Stimulated activated CD8-positive, alpha-beta memory T cell treated with anti-CD3 and anti-CD28 coated beads, Interleukin-15, amount 100 ng/mL, for 1 hour (primary cell): ENCODE data around the gene CDH13.

Experiments
- DNase-seq: peaks from one replicate; pipeline ENCODE4 v3.0.0-alpha.2; 2020; ENCODE audit warnings: low read depth

Gene CDH13

DNA sequence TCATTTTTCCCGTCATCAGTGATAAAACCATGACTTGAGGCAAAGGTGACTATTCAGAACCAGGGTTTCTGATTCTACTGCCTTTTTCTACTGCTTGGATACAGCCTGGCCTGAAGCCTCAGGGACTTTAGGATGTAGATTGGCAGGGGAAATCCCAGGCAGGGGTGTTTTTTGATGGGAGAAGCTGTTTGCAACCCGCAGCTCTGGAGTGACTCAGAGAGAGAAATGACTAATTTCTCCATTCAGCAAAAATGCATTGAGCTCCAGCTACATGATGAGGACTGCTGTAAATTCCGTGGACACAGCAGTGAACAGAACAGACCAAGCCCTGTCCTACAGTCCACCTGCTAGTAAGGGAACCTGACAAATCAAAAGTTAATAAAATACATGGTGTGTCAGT lies 560.6 kb downstream of the CDH13 start:
- DNase-seq = no peak

DNA sequence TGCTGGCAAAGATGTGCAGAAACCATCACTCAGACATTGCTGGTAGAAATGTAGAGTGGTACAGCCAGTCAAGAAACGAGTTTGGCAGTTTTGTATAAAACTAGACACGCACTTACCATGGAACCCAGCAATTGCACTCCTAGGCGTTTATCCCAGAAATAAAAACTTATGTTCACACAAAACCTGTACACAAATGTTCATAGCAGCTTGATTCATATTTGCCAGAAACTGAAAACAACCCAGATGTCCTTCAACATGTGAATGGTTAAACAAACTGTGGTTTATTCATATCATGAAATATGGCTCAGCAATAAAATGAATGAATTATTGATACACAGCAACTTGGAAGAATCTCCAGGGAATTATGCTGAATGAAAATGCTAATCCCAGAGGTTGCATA lies 570.0 kb downstream of the CDH13 start:
- DNase-seq = no peak

DNA sequence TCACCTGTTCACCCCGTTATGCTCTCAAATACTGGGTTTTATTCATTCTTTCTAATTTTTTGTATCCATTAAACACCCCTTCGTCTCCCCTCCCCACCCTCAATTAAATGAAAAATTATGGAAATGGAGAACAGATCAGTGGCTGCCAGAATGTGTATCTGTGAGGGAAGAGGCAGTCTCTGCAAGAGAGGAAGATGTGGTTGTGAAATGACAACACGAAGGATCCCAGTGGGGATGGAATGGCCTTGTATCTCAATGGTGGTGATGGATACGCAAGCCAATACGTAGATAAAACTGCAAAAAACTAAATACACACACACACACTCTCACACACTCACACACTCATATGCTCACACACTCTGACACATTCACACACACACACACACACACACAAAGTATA lies 570.7 kb downstream of the CDH13 start:
- DNase-seq = no peak

DNA sequence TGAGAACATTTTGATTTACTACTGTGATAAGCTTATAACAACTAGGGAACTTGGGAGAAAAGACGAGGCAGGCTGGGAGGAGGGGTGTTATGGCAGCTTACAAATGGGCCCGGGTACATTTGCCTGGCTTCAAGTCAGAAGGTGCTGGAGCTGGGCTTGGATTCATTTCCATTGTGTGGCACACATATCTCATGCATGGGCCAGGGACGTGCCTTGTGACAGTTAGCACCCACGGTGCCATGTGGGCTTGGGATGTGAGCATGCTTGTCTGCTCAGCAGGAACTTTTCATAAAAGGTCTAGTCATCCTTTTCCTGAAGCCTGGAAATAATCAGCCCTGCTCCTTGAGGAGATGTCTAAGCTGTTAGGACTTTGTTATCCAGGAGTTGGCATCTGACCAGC lies 572.2 kb downstream of the CDH13 start:
- no peak for DNase-seq

DNA sequence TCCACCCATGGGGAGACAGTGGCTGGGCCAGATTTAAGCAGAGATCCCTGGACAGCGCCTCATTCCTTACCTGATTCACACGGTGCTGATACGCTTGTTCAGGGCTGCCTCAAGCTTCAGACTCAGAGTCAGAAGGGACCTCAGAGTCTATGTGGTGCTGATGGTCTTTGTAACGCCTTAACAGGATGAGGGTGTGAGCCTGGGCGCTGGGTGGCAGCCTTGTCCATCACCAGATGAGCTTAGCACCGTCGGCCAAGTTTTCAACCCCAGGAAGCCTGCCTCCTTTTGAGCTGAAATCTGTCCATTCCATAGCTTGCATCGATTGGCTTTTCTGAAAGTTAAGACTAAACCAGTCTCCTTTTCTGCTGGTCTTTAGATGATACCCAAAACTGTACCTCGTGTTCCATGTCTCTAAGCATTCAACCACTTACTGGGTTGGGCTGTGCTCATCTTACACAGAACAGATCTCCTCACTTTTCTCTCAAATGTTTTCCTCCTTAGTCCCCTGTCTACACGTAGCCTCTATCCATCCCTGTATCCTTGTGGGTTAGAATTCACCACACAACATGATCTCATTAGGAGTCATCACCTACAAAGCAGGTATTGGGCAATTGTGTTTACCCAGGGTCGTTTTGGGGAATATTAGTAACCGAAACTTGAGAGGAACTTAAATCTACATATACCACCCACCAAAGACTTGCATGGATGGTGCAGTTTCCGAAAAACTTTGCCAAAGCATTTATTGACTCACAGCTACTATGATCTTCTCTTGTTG lies 573.4 kb downstream of the CDH13 start:
- no peak for DNase-seq

DNA sequence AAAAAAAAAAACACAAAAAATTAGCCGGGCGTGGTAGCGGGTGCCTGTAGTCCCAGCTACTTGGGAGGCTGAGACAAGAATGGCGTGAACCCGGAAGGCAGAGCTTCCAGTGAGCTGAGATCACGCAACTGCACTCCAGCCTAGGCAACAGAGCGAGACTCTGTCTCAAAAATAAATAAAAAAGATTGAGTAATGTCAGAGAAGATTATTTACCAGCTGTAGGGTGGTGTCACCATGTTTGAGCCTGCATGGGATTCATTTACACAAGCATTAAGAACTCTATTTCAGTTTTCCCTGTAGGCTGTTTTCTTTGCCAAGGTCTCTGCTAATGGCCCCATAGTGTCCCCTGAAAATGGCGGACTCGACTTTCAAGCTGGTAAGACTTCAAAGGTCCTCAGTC lies 575.0 kb downstream of the CDH13 start:
- no peak for DNase-seq

DNA sequence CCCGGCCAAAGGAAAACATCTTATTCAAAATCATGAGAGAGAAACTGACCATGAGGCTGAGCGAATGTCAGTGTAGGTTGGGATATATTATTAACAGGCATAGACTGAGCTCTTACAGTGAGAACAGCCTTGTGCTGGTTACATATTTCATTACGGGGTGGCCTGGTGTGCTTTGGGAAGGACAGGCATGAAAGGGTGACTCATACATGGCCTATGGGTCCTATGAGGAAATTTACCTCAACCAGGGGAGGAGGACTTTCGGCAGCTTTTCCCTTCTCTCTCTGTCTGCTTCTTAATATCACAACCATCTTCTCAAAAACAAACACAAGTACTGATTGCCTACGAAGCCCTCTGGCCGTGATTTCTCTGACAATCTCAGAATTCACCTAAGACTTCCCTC lies 579.1 kb downstream of the CDH13 start:
- DNase-seq = no peak

DNA sequence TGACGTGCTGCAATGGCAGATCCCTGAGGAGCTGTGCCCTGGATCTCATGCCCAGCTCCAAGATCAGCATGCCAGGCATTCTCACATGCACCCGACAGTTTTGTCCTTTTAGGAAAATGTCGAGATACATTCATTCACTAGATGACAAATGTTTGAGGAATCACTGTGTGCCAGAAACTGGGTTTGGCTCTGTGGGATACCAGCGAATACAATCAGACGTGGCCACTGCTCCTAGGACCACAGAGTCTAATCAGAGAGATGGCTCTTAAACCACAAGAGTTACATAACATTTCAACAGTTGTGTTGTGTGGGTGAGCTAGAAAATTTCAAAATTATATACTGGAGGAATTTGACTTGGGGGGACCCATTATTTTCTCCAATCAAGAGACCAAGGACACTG lies 579.7 kb downstream of the CDH13 start:
- no peak for DNase-seq

DNA sequence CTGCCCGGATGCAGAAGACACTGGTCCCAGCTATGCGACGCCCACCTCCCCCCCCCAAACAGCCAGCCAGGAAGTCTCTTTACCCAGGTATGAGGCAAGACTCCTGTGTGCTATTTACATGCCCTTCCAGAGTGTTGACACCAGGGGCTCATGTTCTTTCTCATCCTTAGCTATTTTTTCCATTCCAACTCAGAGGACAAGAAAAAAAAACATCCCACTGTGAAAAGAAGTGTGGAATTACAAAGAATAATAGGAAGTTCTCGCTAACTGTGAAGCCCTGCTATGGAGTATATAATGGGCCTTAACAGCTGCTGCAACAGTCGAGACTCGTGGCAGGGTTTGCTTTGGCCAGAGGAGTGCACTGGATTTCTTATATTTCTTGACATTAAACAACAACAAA lies 584.9 kb downstream of the CDH13 start:
- DNase-seq = no peak

DNA sequence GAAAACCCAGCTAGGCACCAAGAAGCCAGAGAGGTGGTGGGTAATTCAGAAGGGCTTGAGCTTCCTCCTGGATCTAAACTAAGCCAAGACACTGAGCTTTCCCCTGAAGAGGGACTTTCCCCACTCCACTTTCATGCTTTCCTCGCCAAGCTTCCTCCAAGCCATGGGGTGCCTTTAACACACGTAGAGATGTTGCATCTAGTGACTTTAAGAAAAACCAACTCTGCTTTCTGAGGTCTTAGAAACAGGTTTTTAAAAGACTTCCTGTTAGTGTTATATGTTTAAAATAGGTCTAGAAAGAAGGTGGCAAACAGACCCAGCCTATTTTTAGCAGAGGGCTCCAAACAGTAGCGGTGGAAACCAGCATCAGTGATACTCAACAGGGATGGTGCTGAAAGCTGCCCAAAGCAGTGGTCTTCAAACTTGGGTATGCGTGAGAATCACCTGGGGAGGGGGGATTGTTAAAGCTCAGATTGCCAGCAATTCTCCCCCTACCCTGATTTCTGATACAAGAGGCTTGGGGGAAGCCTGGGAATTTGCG lies 585.6 kb downstream of the CDH13 start:
- DNase-seq = no peak

DNA sequence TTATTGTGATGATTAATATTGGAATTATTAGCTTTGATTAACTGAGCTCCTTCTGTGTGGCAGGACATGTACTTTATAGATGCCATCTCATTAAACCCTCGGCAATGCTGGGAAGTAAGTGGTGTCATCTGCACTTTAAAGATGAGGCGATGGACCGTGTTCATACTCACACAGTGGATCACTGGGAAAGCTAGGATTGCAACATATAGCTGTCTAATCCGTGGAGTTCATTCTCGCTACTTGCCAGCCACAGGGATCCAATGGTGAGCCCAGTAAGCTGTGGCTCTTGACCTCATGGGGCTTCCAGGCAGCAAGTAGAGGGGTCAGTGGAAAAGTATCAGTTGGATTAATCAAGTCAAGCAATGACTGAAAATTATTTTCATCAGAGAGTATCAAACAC lies 587.9 kb downstream of the CDH13 start:
- DNase-seq = no peak

DNA sequence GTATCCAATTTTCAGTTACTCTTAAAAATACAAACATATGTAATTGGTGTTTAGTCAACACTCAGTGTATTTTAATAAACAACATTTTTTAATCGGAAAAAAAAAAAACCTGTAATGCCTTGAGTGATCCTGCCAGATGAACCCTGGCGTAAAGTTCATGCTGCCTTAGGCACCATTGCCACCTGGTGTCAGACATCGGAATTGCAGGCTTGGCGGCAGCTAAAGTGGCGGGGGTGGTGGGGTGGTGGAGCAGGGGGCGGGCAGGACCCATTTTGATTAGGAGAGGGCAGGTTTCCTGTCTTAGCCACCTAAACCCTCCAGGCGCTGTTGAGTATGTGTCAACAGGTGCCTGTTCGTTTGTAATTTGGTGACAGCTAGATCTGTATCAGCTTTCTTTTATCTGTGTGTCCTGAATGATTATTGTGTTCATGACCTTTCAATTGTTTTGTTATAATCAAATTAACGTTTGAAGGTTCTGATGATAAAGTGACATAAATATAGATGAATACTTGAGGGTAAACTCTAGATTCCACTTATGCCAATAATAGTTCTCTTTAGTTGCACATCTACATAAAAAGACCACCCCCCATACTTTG lies 588.7 kb downstream of the CDH13 start:
- peak; percentile 14 for DNase-seq

DNA sequence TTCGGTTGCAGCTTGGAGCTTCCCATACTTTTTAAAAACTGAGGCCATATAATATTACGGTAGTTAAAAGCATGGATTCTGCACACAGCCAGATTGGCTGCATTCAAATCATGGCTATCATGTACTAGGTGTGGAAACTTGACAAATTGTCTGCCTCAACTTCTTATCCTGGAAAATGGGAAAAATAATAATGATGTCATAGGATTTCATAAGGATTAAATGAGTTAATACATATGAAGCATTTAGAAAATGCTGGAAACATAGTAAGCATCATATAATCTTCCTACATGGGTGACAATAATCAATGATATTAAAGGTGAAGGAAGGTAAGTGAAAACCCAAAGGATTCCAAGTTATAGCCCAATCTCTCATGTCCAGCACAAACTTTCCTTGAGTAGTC lies 592.5 kb downstream of the CDH13 start:
- no peak for DNase-seq

DNA sequence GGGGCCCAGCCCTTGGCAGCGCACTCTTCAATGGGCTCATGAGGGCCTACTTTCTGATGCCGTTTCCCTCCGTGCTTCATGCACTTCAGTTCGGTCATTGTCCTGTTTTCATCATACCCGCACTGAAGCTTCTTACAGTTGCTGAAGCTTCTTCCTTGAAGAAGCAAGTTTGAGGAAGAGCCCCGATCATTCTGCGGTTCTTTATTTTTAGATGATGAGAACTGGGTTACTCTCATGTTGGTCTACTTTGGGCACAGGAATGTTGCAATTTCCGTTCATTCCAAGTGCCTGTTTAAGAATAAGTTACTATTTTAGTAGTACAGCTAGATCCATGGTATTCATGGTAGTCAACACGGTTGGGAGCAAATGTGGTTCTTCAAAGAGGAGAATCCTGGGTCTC lies 593.3 kb downstream of the CDH13 start:
- DNase-seq = no peak

DNA sequence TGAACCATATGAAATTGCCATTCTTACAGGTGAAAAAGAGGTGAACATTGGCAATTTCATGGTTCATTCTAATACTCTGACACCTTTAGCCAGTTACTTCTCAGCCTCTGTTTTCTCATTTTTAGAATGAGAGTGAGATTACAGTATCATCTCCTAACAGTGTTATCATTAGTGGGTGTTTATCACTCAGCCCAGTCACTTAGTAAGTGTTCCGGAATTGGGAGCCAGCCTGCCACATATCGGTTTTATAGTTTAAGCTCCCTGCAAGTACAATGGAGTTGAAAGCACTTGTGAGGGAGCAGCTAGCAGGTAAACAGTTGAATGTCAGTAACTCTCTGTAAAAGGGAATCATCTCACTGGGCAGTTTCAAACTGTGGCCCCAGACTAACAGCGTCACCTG lies 597.9 kb downstream of the CDH13 start:
- DNase-seq = no peak

DNA sequence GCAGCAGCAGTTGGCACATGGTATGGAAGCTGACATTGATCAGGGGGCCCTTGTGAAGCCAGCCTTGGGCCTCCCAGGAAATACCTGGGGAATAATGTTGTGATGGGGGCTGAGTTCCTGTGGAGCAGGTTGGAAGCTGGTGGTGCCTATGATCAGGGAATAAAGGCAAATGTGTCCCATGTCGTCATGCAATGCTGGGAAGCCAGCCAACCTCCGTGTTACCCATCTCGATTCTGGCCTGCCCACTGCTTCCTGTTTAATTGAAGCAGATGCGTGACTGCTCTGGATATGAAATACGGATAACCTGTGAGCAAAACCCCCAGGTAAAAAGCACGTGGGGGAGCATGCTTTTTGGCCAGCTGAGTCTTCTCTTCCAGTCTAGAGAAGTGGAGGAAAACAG lies 600.6 kb downstream of the CDH13 start:
- no peak for DNase-seq

DNA sequence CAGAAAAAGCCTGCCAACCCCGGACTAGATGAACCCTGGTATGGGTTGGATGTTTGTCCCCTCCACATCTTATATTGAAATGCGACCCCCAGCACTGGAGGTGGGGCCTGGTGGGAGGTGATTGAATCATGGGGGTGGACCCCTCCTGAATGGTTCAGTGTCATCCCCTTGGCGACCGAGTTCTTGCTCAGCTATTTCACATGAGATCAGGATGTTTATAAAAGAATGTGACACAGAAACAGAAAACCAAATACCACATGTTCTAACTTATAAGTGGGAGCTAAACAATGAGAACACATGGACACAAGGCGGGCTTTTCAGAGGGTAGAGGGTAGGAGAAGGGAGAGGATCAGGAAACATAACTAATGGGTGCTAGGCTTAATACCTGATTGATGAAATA lies 605.0 kb downstream of the CDH13 start:
- no peak for DNase-seq

DNA sequence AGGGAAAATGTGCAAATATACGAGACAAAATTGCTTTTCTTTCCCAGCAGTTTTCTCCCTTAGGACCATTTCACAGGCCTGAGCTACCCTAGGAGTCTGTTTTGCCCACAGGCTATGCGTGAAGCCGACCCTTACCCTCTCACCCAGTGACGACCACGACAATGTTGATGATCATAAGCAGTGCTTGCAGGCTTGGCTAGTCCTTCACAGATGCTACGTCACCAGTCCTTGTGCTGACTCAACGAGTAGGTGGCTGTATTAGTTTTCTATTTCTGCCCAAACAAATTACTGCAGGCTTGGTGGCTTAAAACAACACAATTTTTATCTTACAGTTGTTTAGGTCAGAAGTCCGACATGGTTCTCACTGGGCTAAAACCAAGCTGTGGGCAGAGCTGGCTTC lies 606.4 kb downstream of the CDH13 start:
- DNase-seq = no peak

DNA sequence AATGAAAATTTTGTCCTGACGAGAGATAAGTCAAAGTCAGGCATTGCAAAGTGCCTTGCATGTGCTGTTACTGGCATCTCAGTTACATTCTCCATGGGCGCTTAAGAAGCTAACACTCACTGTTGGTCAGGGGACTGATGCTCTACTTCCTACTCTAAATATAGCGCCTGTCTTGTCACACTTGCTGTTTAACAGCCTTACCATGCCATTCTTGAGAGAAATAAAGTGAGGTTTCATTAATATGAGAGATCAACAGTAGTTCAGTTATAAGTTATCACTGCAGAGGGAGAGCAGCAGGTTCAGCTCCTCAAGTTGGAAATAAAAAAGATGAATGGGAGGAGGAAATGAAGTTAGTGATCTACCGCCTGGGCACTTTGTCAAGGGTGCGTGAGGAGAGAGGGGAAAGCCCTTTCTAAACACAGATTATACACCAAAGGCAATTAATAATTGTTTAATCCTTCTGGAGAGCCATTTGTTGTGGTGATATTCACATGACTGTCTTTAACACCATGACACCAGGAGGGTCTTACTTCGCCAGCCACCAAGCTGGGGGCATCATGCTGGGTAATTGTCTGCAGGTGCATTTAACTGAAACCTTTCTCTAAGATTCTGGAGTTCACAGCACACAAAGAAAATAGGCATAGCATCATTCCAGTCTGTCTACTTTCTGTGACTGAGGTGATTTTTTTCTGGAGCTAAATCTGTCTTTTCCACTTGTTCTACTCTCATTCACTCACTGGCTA lies 612.4 kb downstream of the CDH13 start:
- no peak for DNase-seq

DNA sequence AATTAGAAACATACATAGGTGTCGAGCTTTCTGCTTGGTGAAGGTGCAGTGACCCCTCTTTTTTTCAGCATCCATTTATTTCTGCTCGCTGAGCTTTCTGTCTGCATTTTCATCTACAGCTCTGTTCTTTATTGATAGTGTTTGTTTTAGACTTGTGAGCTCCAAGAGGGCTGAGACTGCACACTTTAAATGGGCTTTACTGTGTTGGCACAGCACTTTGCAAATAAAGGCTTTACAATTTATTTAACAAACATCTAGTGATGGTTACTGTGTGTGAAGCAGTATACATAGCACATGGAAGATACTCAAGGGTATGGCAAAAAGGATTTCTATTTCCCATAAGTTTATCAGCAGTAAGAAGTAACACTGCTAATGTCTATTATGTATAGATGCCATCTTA lies 617.3 kb downstream of the CDH13 start:
- no peak for DNase-seq

DNA sequence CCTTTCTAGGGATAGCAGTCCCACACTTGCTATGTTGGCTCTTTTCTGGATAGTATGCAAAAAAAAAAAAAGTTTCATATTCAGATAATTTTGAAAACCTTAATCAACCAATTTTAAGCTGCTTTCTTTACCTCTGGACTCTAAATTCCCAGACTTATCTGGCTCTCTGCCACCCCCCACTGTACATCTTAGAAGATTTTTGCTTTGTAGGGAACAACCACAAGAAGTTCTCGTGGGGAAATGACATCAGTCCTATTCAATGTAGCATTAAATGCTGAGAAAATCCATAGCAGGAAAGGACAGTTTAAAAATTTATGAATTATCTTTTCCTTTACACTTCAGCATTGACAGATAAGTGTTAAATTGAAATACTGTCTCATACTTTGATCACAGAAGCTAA lies 618.3 kb downstream of the CDH13 start:
- DNase-seq = no peak

DNA sequence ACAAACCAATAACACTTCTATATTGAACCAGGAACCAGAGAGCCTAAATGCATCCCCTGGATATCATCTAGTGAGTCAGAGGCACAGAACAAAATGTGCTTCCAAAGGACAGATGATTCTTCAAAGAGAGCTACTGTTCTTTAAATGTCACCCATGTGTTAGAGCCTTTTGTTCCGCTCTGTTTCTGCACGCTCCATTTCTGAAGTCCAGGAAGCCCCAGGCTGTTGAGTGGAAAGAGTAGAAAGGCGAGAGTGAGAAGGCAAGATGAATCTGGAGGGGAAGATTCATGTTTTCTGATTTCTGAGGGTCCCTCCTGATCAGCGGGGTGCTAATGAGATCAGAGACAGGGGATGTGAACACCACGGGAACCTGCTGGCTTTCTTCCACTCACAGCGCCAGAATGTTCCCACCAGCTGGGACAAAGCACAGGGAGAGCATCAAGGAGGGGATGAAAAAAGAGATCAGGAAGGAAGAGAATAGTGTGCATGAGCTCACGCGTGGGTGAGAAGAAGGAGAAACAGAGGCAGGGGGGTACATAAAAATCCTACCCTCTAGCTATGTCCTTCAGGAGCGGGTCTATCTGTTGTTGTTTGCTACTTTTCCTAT lies 621.1 kb downstream of the CDH13 start:
- DNase-seq = no peak
